Smooth muscle cell (in vitro differentiated cells): ENCODE results near the gene CETN1. TPM values are rescaled to one million over a fixed set of nuclear protein-coding genes. Genes with fewer than 3 reads are reported as not detected.
A peak's percentile ranks its signal among the peaks of the same experiment; 100 is the strongest.

Source experiments
- DNase-seq: peaks from one replicate; lab custom pipeline; 2025; ENCODE audit not compliant: unreplicated experiment; lab: John Stamatoyannopoulos, UW
- H2AFZ ChIP-seq: fragments of 200-600 bp; sonication (generic); 2 replicates; pipeline ENCODE4 v1.6.0; 2016; ENCODE audit warnings: antibody characterized with exemption, low read depth, mild to moderate bottlenecking
- H3F3A ChIP-seq: fragments of 200-600 bp; sonication (generic); 2 replicates; pipeline ENCODE4 v1.6.0; 2017; ENCODE audit warnings: antibody characterized with exemption, low read depth
- H3K27ac ChIP-seq: fragments of 200-600 bp; sonication (generic); 2 replicates; pipeline ENCODE4 v1.5.1; 2016; ENCODE audit warnings: low read depth, mild to moderate bottlenecking
- H3K27me3 ChIP-seq: fragments of 200-600 bp; sonication (generic); 2 replicates; pipeline ENCODE4 v1.6.1; 2016; ENCODE audit warnings: low read depth, mild to moderate bottlenecking
- H3K36me3 ChIP-seq: fragments of 200-600 bp; sonication (generic); 2 replicates; pipeline ENCODE4 v1.5.1; 2016; ENCODE audit warnings: low read depth
- H3K4me1 ChIP-seq: fragments of 200-600 bp; sonication (generic); 2 replicates; pipeline ENCODE4 v1.5.1; 2016; ENCODE audit warnings: low read depth
- H3K4me2 ChIP-seq: fragments of 200-600 bp; sonication (generic); 2 replicates; pipeline ENCODE4 v1.6.0; 2016; ENCODE audit warnings: mild to moderate bottlenecking
- H3K4me3 ChIP-seq: fragments of 200-600 bp; sonication (generic); 2 replicates; pipeline ENCODE4 v1.5.1; 2016; ENCODE audit warnings: mild to moderate bottlenecking
- H3K79me2 ChIP-seq: fragments of 200-600 bp; sonication (generic); 2 replicates; pipeline ENCODE4 v1.6.0; 2016; ENCODE audit warnings: low read depth, mild to moderate bottlenecking
- H3K9ac ChIP-seq: fragments of 200-600 bp; sonication (generic); 2 replicates; pipeline ENCODE4 v1.6.0; 2016; ENCODE audit warnings: low read depth
- H3K9me3 ChIP-seq: fragments of 200-600 bp; sonication (generic); replicated peaks from 2 replicates; pipeline ENCODE4 v1.5.1; 2016; ENCODE audit warnings: low read depth
- H4K20me1 ChIP-seq: fragments of 200-600 bp; sonication (generic); 2 replicates; pipeline ENCODE4 v1.6.0; 2016; ENCODE audit warnings: low read depth
- CTCF ChIP-seq: fragments of 200-600 bp; sonication (generic); IDR thresholded peaks from 2 replicates; pipeline ENCODE4 v1.5.1; 2017; ENCODE audit warnings: borderline replicate concordance, mild to moderate bottlenecking, antibody characterized with exemption; ENCODE audit not compliant: insufficient read depth, poor library complexity, severe bottlenecking
- WGBS: methylation state at CpG from one replicate; pipeline ENCODE4 v1.1.7; 2016; ENCODE audit warnings: low lambda C conversion rate; 5-methylcytosine and 5-hydroxymethylcytosine counted together
- polyA plus RNA-seq: library from polyadenylated mRNA; unstranded; fragments of >200 nt; fragmentation: Nextera tagmentation; extraction: Ambion mirVana; gene quantifications from 2 replicates; pipeline ENCODE4 v1.2.1, GENCODE V29; 2016
- total RNA-seq: library from RNA; depleted of rRNA; stranded (reverse); fragments of >200 nt; gene quantifications from 2 replicates; pipeline ENCODE4 v1.2.3, GENCODE V29; 2014

The CETN1 gene
- total and polyA plus RNA-seq, 2 experiments from 2014 or later = not detected

- Histone ChIP-seq H3K4me2 (peak overlapping the region; percentile 23), H3K79me2 (no peaks in the 10 kb centered on the region), H3K4me3 (no peak overlapping the region)
Measured at GRCh38 chr18:572091-572830, 7.9 kb upstream of the CETN1 start.

DNA sequence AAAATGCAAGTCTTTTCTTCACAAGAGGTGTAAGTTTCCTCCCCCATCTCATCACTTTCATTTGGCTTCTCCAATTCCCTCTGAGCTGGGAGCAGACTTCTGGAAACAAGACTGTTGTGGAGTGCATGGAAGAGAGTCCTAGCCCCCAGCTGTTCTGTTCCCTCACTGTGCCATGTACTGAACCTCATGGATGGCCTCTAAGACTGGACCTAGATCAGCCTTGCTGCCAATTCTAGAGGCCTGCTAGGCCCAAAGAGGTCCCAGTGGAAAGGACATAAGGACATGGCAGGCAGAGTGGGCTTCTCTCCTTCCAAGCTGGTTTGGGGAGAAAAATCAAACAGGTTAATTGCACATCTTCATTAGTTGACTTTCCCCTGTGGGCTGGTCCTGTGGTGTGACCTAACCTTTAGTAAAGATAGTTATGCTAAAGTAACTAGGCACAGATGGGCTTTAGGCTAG, 7.3 kb upstream of the CETN1 start:
- H3K36me3 ChIP-seq = no peaks in the 10 kb centered on the region
- TF ChIP-seq CTCF = no peak
- H3K4me1 ChIP-seq = peaks cover 38% of the 10 kb centered on the region
- H2AFZ ChIP-seq = no peak overlapping the region
- H3K79me2 ChIP-seq = no peaks in the 10 kb centered on the region
- H3K4me2 ChIP-seq = peak overlapping the region; percentile 23
- H3K9me3 ChIP-seq = no peaks in the 10 kb centered on the region
- H4K20me1 ChIP-seq = no peaks in the 10 kb centered on the region
- no peak overlapping the region for H3K9ac ChIP-seq
- H3F3A ChIP-seq = no peaks in the 10 kb centered on the region
- no peak for DNase-seq
- no peaks in the 10 kb centered on the region for H3K27me3 ChIP-seq
- H3K4me3 ChIP-seq = no peak overlapping the region
- no peak overlapping the region for H3K27ac ChIP-seq

More at GRCh38 chr18:572091-572830, 7.9 kb upstream of the CETN1 start:
- Histone ChIP-seq H2AFZ (no peak overlapping the region), H3K27ac (no peak overlapping the region), H3K9me3 (no peaks in the 10 kb centered on the region), H4K20me1 (no peaks in the 10 kb centered on the region), H3K27me3 (no peaks in the 10 kb centered on the region), H3K9ac (no peak overlapping the region), H3K4me1 (peaks cover 38% of the 10 kb centered on the region), H3F3A (no peaks in the 10 kb centered on the region), H3K36me3 (no peaks in the 10 kb centered on the region)
- no peak for DNase-seq
- no peak for TF ChIP-seq CTCF
- 57% methylated on average over 9 of the region's 9 CpGs for WGBS

- WGBS = 68% methylated on average over 1 of the region's 1 CpG
- no peak overlapping the region for H3K27ac ChIP-seq
- no peaks in the 10 kb centered on the region for H3F3A ChIP-seq
- peaks cover 38% of the 10 kb centered on the region for H3K4me1 ChIP-seq
- no peaks in the 10 kb centered on the region for H3K27me3 ChIP-seq
- H3K9me3 ChIP-seq = no peaks in the 10 kb centered on the region
- no peak overlapping the region for H2AFZ ChIP-seq
- no peak overlapping the region for H3K4me2 ChIP-seq
- no peaks in the 10 kb centered on the region for H3K36me3 ChIP-seq
- H3K79me2 ChIP-seq = no peaks in the 10 kb centered on the region
- H4K20me1 ChIP-seq = no peaks in the 10 kb centered on the region
- H3K9ac ChIP-seq = no peak overlapping the region
- no peak overlapping the region for H3K4me3 ChIP-seq
- no peak for DNase-seq
- TF ChIP-seq CTCF = no peak
Measured at GRCh38 chr18:573385-573784, 6.8 kb upstream of the CETN1 start.
